Measurements from ENCODE around the gene MME. TPM values are rescaled to one million over a fixed set of nuclear protein-coding genes. Genes with fewer than 3 reads are reported as not detected.
"Not testable (repeated sequence)": the region's sequence is repeated elsewhere in the genome, so short reads cannot be mapped to it uniquely, and the experiment has no call there.

The MME gene
- total RNA-seq, 1 experiment from 2014 or later = 388 TPM

- DNase-seq (ENCODE audit: low read depth) = no peak
These were observed 3.3 kb downstream of the MME start for GRCh38 chr3:155083313-155083905.

GRCh38 chr3:155084567-155084966 is 4.4 kb downstream of the MME start:
- no peak for DNase-seq (ENCODE audit: low read depth)

- no peak for DNase-seq (ENCODE audit: low read depth)
These were observed 5.9 kb downstream of the MME start for GRCh38 chr3:155086051-155086450.

- DNase-seq (ENCODE audit: low read depth) = no peak
These were observed 8.7 kb downstream of the MME start for GRCh38 chr3:155088706-155089345.

- no peak for DNase-seq (ENCODE audit: low read depth)
These were observed 9.4 kb downstream of the MME start for GRCh38 chr3:155089495-155089894.

- DNase-seq (ENCODE audit: low read depth) = no peak
These were observed 13.1 kb downstream of the MME start for GRCh38 chr3:155093261-155093660.

- DNase-seq (ENCODE audit: low read depth) = no peak
These were observed 16.3 kb downstream of the MME start for GRCh38 chr3:155096303-155097008.

- no peak for DNase-seq (ENCODE audit: low read depth)
These were observed 16.9 kb downstream of the MME start for GRCh38 chr3:155097009-155097349.

GRCh38 chr3:155101398-155101797 is 21.3 kb downstream of the MME start:
- peak; percentile 97 for DNase-seq (ENCODE audit: low read depth)

GRCh38 chr3:155102329-155102728 is 22.2 kb downstream of the MME start:
- DNase-seq (ENCODE audit: low read depth) = peak; percentile 65

GRCh38 chr3:155103686-155104085 is 23.6 kb downstream of the MME start:
- no peak for DNase-seq (ENCODE audit: low read depth)

- DNase-seq (ENCODE audit: low read depth) = no peak
These were observed 26.0 kb downstream of the MME start for GRCh38 chr3:155106119-155106518.

GRCh38 chr3:155110022-155110421 is 29.9 kb downstream of the MME start:
- no peak for DNase-seq (ENCODE audit: low read depth)

GRCh38 chr3:155110996-155111901 is 31.1 kb downstream of the MME start:
- no peak for DNase-seq (ENCODE audit: low read depth)

GRCh38 chr3:155111971-155112370 is 31.9 kb downstream of the MME start:
- no peak for DNase-seq (ENCODE audit: low read depth)

- no peak for DNase-seq (ENCODE audit: low read depth)
These were observed 32.7 kb downstream of the MME start for GRCh38 chr3:155112661-155113389.

- DNase-seq (ENCODE audit: low read depth) = not testable (repeated sequence)
These were observed 44.6 kb downstream of the MME start for GRCh38 chr3:155124745-155125144.

- no peak for DNase-seq (ENCODE audit: low read depth)
These were observed 49.3 kb downstream of the MME start for GRCh38 chr3:155129396-155129795.

GRCh38 chr3:155130001-155130400 is 49.9 kb downstream of the MME start:
- no peak for DNase-seq (ENCODE audit: low read depth)

GRCh38 chr3:155131104-155131503 is 51.0 kb downstream of the MME start:
- peak; percentile 38 for DNase-seq (ENCODE audit: low read depth)

- DNase-seq (ENCODE audit: low read depth) = not testable (repeated sequence)
These were observed 54.2 kb downstream of the MME start for GRCh38 chr3:155134311-155134710.
